ENCODE measurements around the gene CCL7. TPM values are rescaled to one million over a fixed set of nuclear protein-coding genes. Genes with fewer than 3 reads are reported as not detected.

The CCL7 gene
- total and polyA plus RNA-seq, 10 donors, result not detected

GRCh38 chr17:34305061-34305460, 35.0 kb downstream of the CCL7 start:
- intact Hi-C loops (cut with DNase I; ENCODE audit: low total_unique reads), result loop anchor here (5.0 kb wide), 1 partner anchor 103 kb away; no protein-coding TSS in a partner anchor
- Histone ChIP-seq H3K27me3 (replicated peaks in 1 of 7) (no peaks in the 10 kb centered on the region), H3K4me1 (peaks cover 0 to 29% (median 10%) of the 10 kb centered on the region in 6 donors), H3K4me3 (no peak overlapping the region), H3K36me3 (no peaks in the 10 kb centered on the region), H3K9me3 (no peaks in the 10 kb centered on the region), H3K27ac (no peak overlapping the region)
- TF ChIP-seq CTCF (IDR thresholded peaks at IDR 0.05 in 8 of 11, conservative IDR thresholded peaks at IDR 0.05 in 3 of 11) (no peak), POLR2A (IDR thresholded peaks at IDR 0.05) (no peak), POLR2AphosphoS5 (IDR thresholded peaks at IDR 0.05) (no peak)
- WGBS, 5 donors, result 89 to 95% (median 93%) methylated on average over 4 of the region's 4 CpGs
- no peak for DNase-seq

- no peak for DNase-seq
- TF ChIP-seq POLR2AphosphoS5 (IDR thresholded peaks at IDR 0.05) (no peak), CTCF (IDR thresholded peaks at IDR 0.05 in 8 of 11, conservative IDR thresholded peaks at IDR 0.05 in 3 of 11) (no peak), POLR2A (IDR thresholded peaks at IDR 0.05) (no peak)
- intact Hi-C loops (cut with DNase I; ENCODE audit: low total_unique reads), result loop anchor here (5.0 kb wide), 1 partner anchor 103 kb away; no protein-coding TSS in a partner anchor
- no peak overlapping the region for H3K27ac ChIP-seq
- H3K36me3 ChIP-seq, result no peaks in the 10 kb centered on the region
- peaks cover 0 to 26% (median 10%) of the 10 kb centered on the region in 6 donors for H3K4me1 ChIP-seq
- H3K4me3 ChIP-seq, result no peak overlapping the region
- H3K27me3 ChIP-seq (replicated peaks in 1 of 7), result no peaks in the 10 kb centered on the region
- H3K9me3 ChIP-seq, result no peaks in the 10 kb centered on the region
Observed at GRCh38 chr17:34305606-34306005, 35.6 kb downstream of the CCL7 start.

- no peak for DNase-seq
- H3K27me3 ChIP-seq (replicated peaks in 1 of 7), result no peaks in the 10 kb centered on the region
- peaks cover 0 to 23% (median 11%) of the 10 kb centered on the region in 6 donors for H3K4me1 ChIP-seq
- H3K36me3 ChIP-seq, result no peaks in the 10 kb centered on the region
- 71 to 89% (median 80%) methylated on average over 3 of the region's 3 CpGs for WGBS, 5 donors
- H3K27ac ChIP-seq, result no peak overlapping the region
- intact Hi-C loops (cut with DNase I; ENCODE audit: low total_unique reads), result loop anchor here (5.0 kb wide), 1 partner anchor 104 kb away; no protein-coding TSS in a partner anchor
- no peaks in the 10 kb centered on the region for H3K9me3 ChIP-seq
- H3K4me3 ChIP-seq, result no peak overlapping the region
- TF ChIP-seq POLR2A (IDR thresholded peaks at IDR 0.05) (no peak), CTCF (IDR thresholded peaks at IDR 0.05 in 8 of 11, conservative IDR thresholded peaks at IDR 0.05 in 3 of 11) (peak in 4 of 11 experiments; percentile 26 to 40 (median 34))
Observed at GRCh38 chr17:34306466-34306865, 36.4 kb downstream of the CCL7 start.

- no peak overlapping the region for H3K27ac ChIP-seq
- DNase-seq, result no peak
- TF ChIP-seq CTCF (IDR thresholded peaks at IDR 0.05 in 8 of 11, conservative IDR thresholded peaks at IDR 0.05 in 3 of 11) (no peak), POLR2AphosphoS5 (IDR thresholded peaks at IDR 0.05) (no peak), POLR2A (IDR thresholded peaks at IDR 0.05) (no peak)
Observed at GRCh38 chr17:34307110-34307509, 37.1 kb downstream of the CCL7 start.

More at GRCh38 chr17:34307110-34307509, 37.1 kb downstream of the CCL7 start:
- Histone ChIP-seq H3K36me3 (no peaks in the 10 kb centered on the region), H3K4me3 (no peak overlapping the region), H3K27me3 (replicated peaks in 1 of 7) (no peaks in the 10 kb centered on the region), H3K4me1 (peaks cover 0 to 23% (median 11%) of the 10 kb centered on the region in 6 donors), H3K9me3 (no peaks in the 10 kb centered on the region)
- intact Hi-C loops (cut with DNase I; ENCODE audit: low total_unique reads), result loop anchor here (5.0 kb wide), 1 partner anchor 105 kb away; no protein-coding TSS in a partner anchor
- WGBS, 5 donors, result 39 to 53% (median 43%) methylated on average over 3 of the region's 3 CpGs
